ENCODE measurements around the gene TIMM9. TPM values are rescaled to one million over a fixed set of nuclear protein-coding genes. Genes with fewer than 3 reads are reported as not detected.

Gene TIMM9
- total RNA-seq, 3 donors from 2014 or later: 37.4 to 70.6 (median 58.4) TPM

DNA sequence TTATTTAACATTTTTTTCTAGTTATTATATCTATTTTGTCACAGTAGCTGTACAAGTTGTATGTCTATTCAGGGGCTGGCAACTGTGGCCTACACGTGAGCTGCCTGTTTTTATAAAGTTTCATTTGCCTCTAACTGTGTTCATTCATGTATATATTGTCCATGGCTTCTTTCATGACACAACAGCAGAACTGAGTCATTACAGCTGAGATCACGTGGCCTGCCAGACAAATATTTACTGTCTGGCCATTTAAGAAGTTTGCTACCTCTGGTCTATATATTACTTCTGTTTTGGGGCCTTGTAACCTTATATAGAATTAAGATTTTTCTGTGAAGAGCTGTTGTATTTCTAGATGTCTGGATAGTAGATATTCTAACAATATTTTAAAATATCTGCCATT is 38.1 kb upstream of the TIMM9 start:
- no peak for DNase-seq (ENCODE audit: low spot score in 2 of 2)
- H3K27ac ChIP-seq: no peak overlapping the region
- no peaks in the 10 kb centered on the region for H3K36me3 ChIP-seq
- intact Hi-C loops (cut with DNase I; ENCODE audit: low total_unique reads): no loop called here
- no peaks in the 10 kb centered on the region for H3K27me3 ChIP-seq
- H3K4me1 ChIP-seq: no peaks in the 10 kb centered on the region
- H3K4me3 ChIP-seq: no peak overlapping the region
- H3K9me3 ChIP-seq: no peaks in the 10 kb centered on the region
- TF ChIP-seq POLR2AphosphoS5 (IDR thresholded peaks at IDR 0.05) (no peak), POLR2A (IDR thresholded peaks at IDR 0.05) (no peak)
- TF ChIP-seq, protein P1, sequence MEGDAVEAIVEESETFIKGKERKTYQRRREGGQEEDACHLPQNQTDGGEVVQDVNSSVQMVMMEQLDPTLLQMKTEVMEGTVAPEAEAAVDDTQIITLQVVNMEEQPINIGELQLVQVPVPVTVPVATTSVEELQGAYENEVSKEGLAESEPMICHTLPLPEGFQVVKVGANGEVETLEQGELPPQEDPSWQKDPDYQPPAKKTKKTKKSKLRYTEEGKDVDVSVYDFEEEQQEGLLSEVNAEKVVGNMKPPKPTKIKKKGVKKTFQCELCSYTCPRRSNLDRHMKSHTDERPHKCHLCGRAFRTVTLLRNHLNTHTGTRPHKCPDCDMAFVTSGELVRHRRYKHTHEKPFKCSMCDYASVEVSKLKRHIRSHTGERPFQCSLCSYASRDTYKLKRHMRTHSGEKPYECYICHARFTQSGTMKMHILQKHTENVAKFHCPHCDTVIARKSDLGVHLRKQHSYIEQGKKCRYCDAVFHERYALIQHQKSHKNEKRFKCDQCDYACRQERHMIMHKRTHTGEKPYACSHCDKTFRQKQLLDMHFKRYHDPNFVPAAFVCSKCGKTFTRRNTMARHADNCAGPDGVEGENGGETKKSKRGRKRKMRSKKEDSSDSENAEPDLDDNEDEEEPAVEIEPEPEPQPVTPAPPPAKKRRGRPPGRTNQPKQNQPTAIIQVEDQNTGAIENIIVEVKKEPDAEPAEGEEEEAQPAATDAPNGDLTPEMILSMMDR (IDR thresholded peaks at IDR 0.05): no peak

DNA sequence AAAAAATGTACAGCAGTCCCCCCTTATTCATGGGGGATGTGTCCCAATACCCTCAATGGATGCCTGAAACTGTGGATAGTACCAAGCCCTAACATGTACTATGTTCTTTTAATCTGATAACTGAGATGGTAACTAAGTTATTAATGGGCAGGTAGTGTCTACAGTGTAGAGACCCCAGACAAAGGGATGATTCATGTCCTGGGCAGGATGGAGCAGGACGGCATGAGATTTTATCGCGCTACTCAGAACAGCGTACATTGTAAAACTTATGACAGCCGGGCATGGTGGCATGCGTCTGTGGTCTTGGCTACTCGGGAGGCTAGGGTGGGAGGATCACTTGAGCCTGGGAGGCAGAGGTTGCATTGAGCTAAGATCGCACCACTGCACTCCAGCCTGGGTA is 37.3 kb upstream of the TIMM9 start:
- DNase-seq (ENCODE audit: low spot score in 2 of 2): no peak
- Histone ChIP-seq H3K9me3 (no peaks in the 10 kb centered on the region), H3K36me3 (no peaks in the 10 kb centered on the region), H3K27ac (no peak overlapping the region), H3K27me3 (no peaks in the 10 kb centered on the region), H3K4me1 (no peaks in the 10 kb centered on the region), H3K4me3 (no peak overlapping the region)
- TF ChIP-seq, protein P1 (IDR thresholded peaks at IDR 0.05): no peak
- TF ChIP-seq POLR2A (IDR thresholded peaks at IDR 0.05) (no peak), POLR2AphosphoS5 (IDR thresholded peaks at IDR 0.05) (no peak)
- intact Hi-C loops (cut with DNase I; ENCODE audit: low total_unique reads): no loop called here

DNA sequence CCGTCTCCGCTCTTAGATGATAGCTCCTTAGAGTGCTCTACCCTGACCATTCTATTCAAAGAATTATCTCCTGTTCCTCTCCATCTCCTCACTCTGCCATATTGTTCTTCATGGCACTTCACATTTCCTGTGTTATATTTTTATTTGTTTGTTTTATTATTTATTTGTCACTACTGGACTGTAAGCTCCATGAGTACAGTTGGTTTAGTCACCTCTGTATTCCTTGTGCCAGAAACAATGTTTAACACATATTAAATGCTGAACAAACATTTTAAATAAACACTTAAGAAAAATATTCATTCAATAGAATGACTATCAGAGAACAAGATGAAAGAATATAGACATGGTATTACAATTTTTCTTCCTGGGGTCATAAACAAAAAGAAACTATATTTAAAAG is 35.8 kb upstream of the TIMM9 start:
- no peak for DNase-seq (ENCODE audit: low spot score in 2 of 2)
- Histone ChIP-seq H3K4me1 (no peaks in the 10 kb centered on the region), H3K4me3 (no peak overlapping the region), H3K9me3 (no peaks in the 10 kb centered on the region), H3K27ac (no peak overlapping the region), H3K36me3 (no peaks in the 10 kb centered on the region), H3K27me3 (no peaks in the 10 kb centered on the region)
- intact Hi-C loops (cut with DNase I; ENCODE audit: low total_unique reads): no loop called here
- TF ChIP-seq POLR2A (IDR thresholded peaks at IDR 0.05) (no peak), POLR2AphosphoS5 (IDR thresholded peaks at IDR 0.05) (no peak)
- TF ChIP-seq, protein P1 (IDR thresholded peaks at IDR 0.05): no peak

DNA sequence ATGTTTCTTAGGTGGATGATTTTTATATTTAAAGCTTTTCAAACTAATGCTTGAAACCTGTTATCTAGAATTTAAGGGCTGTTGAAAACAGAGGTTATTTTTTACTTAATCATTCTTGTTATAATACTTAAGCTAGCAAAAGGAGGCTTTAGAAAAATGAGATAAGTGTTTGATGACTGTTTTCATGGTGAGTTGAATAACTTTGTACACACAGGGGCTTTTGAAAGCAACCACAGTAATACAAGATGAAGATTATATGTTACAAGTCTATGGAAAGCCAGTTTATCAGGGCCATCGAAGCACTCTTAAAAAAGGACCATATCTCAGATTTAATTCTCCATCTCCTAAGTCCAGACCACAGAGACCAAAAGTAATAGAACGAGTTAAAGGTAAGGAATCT is 33.4 kb upstream of the TIMM9 start:
- Histone ChIP-seq H3K27me3 (no peaks in the 10 kb centered on the region), H3K4me1 (no peaks in the 10 kb centered on the region), H3K36me3 (no peaks in the 10 kb centered on the region), H3K9me3 (no peaks in the 10 kb centered on the region), H3K27ac (no peak overlapping the region), H3K4me3 (no peak overlapping the region)
- DNase-seq (ENCODE audit: low spot score in 2 of 2): no peak
- no peak for TF ChIP-seq POLR2A (IDR thresholded peaks at IDR 0.05)
- intact Hi-C loops (cut with DNase I; ENCODE audit: low total_unique reads): no loop called here

DNA sequence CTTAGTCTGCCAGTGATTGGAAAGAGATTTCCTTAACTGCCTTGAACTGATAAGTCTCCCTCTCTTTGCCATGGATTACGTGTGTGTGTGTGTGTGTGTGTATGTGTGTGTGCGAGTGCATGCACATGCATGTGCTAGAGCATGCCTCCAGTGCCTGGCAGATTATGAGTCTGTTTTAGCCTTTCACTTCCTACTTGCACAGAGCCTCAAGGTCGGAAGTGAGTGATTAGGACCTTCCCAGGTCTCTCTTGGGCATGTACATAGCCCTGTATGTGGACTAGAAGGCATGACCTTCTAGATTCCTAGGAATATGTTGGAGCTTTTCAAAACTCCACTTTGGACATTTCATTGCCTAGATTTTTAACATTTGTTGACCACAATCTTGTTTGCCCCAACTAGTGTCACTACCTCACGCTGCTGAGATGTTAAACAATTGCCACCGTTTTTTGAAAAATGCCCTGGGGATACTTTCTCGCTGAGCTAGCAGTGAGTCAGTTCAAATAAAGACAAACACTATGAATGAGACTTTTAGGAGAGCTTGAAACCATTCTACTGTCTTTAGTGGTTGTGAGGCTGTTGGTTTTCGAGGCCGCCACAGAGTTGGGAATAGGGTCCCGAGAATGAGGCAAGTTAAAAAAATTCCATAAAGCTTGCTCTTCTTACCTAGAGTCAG is 28.4 kb upstream of the TIMM9 start:
- H3K36me3 ChIP-seq: peaks cover 8% of the 10 kb centered on the region
- DNase-seq (ENCODE audit: low spot score in 2 of 2): no peak
- H3K27me3 ChIP-seq: no peaks in the 10 kb centered on the region
- no peaks in the 10 kb centered on the region for H3K4me1 ChIP-seq
- TF ChIP-seq POLR2AphosphoS5 (IDR thresholded peaks at IDR 0.05): no peak
- TF ChIP-seq, protein P1 (IDR thresholded peaks at IDR 0.05): no peak
- no peak for TF ChIP-seq POLR2A (IDR thresholded peaks at IDR 0.05)
- no peaks in the 10 kb centered on the region for H3K9me3 ChIP-seq
- intact Hi-C loops (cut with DNase I; ENCODE audit: low total_unique reads): no loop called here
- H3K27ac ChIP-seq: no peak overlapping the region
- no peak overlapping the region for H3K4me3 ChIP-seq
